ENCODE results near the gene OR5K4. TPM values are rescaled to one million over a fixed set of nuclear protein-coding genes. Genes with fewer than 3 reads are reported as not detected.

The OR5K4 gene
- polyA plus RNA-seq, 1 donor (not counting 4 experiments of a cell fraction or from before 2014, with no cell fraction given): not detected

- dilution Hi-C loops (cut with MboI; ENCODE audit: extremely low pct_ligation_motif_present, low sequenced_read_pairs): no loop called here
- H3K36me3 ChIP-seq (ENCODE audit: control insufficient read depth in 2 of 2, extremely low read depth in 1 of 2, insufficient read depth in 2 of 2, low read length in 2 of 2): no peaks in the 10 kb centered on the region
- H3K79me2 ChIP-seq (ENCODE audit: control insufficient read depth, insufficient read depth, low read length): no peaks in the 10 kb centered on the region
- H3K27ac ChIP-seq (ENCODE audit: control insufficient read depth, insufficient read depth, low read length): no peak overlapping the region
- H3K9me1 ChIP-seq (ENCODE audit: control insufficient read depth, extremely low read depth, insufficient read depth, low read length): no peaks in the 10 kb centered on the region
- H3K4me3 ChIP-seq (ENCODE audit: control insufficient read depth in 2 of 3, extremely low read depth in 1 of 3, insufficient read depth in 2 of 3, low read depth in 1 of 3, low read length in 3 of 3): no peak overlapping the region
- DNase-seq (ENCODE audit: low read depth, low spot score) (no peak), FAIRE-seq (peak; percentile 82)
- H2AFZ ChIP-seq (ENCODE audit: control insufficient read depth, low read length): no peak overlapping the region
- H4K20me1 ChIP-seq (ENCODE audit: control insufficient read depth, extremely low read depth, insufficient read depth, low read length): no peaks in the 10 kb centered on the region
- H3K4me1 ChIP-seq (ENCODE audit: control insufficient read depth, extremely low read depth, insufficient read depth, low read length): peaks cover 4% of the 10 kb centered on the region
- H3K9me3 ChIP-seq (ENCODE audit: control insufficient read depth, low read depth, low read length): no peaks in the 10 kb centered on the region
- H3K4me2 ChIP-seq (ENCODE audit: control insufficient read depth, extremely low read depth, insufficient read depth, low read depth, low read length): no peak overlapping the region
- H3K27me3 ChIP-seq (ENCODE audit: control insufficient read depth, extremely low read depth, insufficient read depth, low read length): no peaks in the 10 kb centered on the region
- TF ChIP-seq CTCF (optimal IDR thresholded peaks at IDR 0.05 in 1 of 3, IDR thresholded peaks at IDR 0.05 in 1 of 3, conservative IDR thresholded peaks at IDR 0.05 in 1 of 3; ENCODE audit: extremely low read depth in 1 of 3, insufficient read depth in 2 of 3, low read length in 3 of 3): peak in 2 of 3 experiments; percentile 43 to 53
- TF ChIP-seq EZH2 (IDR thresholded peaks at IDR 0.05; ENCODE audit: low read length): no peak
- no peak overlapping the region for H3K9ac ChIP-seq (ENCODE audit: control insufficient read depth, extremely low read depth, insufficient read depth, low read length)
Measured at GRCh38 chr3:98333989-98334606, 19.6 kb upstream of the OR5K4 start.

- H3K36me3 ChIP-seq (ENCODE audit: control insufficient read depth in 2 of 2, extremely low read depth in 1 of 2, insufficient read depth in 2 of 2, low read length in 2 of 2): no peaks in the 10 kb centered on the region
- H2AFZ ChIP-seq (ENCODE audit: control insufficient read depth, low read length): no peak overlapping the region
- H4K20me1 ChIP-seq (ENCODE audit: control insufficient read depth, extremely low read depth, insufficient read depth, low read length): no peaks in the 10 kb centered on the region
- no peak for TF ChIP-seq EZH2 (IDR thresholded peaks at IDR 0.05; ENCODE audit: low read length)
- no peak for TF ChIP-seq CTCF (optimal IDR thresholded peaks at IDR 0.05 in 1 of 3, IDR thresholded peaks at IDR 0.05 in 1 of 3, conservative IDR thresholded peaks at IDR 0.05 in 1 of 3; ENCODE audit: extremely low read depth in 1 of 3, insufficient read depth in 2 of 3, low read length in 3 of 3)
- H3K9me3 ChIP-seq (ENCODE audit: control insufficient read depth, low read depth, low read length): no peaks in the 10 kb centered on the region
- FAIRE-seq: no peak
- DNase-seq (ENCODE audit: low read depth, low spot score): no peak
- peaks cover 5% of the 10 kb centered on the region for H3K4me1 ChIP-seq (ENCODE audit: control insufficient read depth, extremely low read depth, insufficient read depth, low read length)
- H3K9me1 ChIP-seq (ENCODE audit: control insufficient read depth, extremely low read depth, insufficient read depth, low read length): no peaks in the 10 kb centered on the region
- H3K4me2 ChIP-seq (ENCODE audit: control insufficient read depth, extremely low read depth, insufficient read depth, low read depth, low read length): no peak overlapping the region
- no peak overlapping the region for H3K27ac ChIP-seq (ENCODE audit: control insufficient read depth, insufficient read depth, low read length)
- dilution Hi-C loops (cut with MboI; ENCODE audit: extremely low pct_ligation_motif_present, low sequenced_read_pairs): no loop called here
- no peak overlapping the region for H3K4me3 ChIP-seq (ENCODE audit: control insufficient read depth in 2 of 3, extremely low read depth in 1 of 3, insufficient read depth in 2 of 3, low read depth in 1 of 3, low read length in 3 of 3)
- no peaks in the 10 kb centered on the region for H3K27me3 ChIP-seq (ENCODE audit: control insufficient read depth, extremely low read depth, insufficient read depth, low read length)
- no peaks in the 10 kb centered on the region for H3K79me2 ChIP-seq (ENCODE audit: control insufficient read depth, insufficient read depth, low read length)
- H3K9ac ChIP-seq (ENCODE audit: control insufficient read depth, extremely low read depth, insufficient read depth, low read length): no peak overlapping the region
Measured at GRCh38 chr3:98339031-98339430, 14.6 kb upstream of the OR5K4 start.
